BE2C (cell line): ENCODE data around the gene MAG.

Source experiments
- DNase-seq: peaks from one replicate; pipeline ENCODE4 v3.0.0-alpha.2; 2020
- H3K27me3 ChIP-seq: fragments of 250-450 bp; sonication (Bioruptor Pico); 2 replicates; pipeline ENCODE4 v1.5.1; 2020; ENCODE audit warnings: mild to moderate bottlenecking
- H3K36me3 ChIP-seq: fragments of 250-450 bp; sonication (Bioruptor Pico); 2 replicates; pipeline ENCODE4 v1.5.1; 2020; ENCODE audit warnings: mild to moderate bottlenecking
- H3K4me1 ChIP-seq: fragments of 250-450 bp; sonication (Bioruptor Pico); 2 replicates; pipeline ENCODE4 v1.5.1; 2020
- H3K4me3 ChIP-seq: 2 replicates; pipeline ENCODE4 v1.5.1; 2011; ENCODE audit warnings: low read depth, low read length
- H3K9me3 ChIP-seq: fragments of 250-450 bp; sonication (Bioruptor Pico); 2 replicates; pipeline ENCODE4 v1.5.1; 2020
- CTCF ChIP-seq: IDR thresholded peaks from 2 replicates; pipeline ENCODE4 v1.5.1; 2012; ENCODE audit warnings: mild to moderate bottlenecking, low read depth, low read length

Gene MAG

DNA sequence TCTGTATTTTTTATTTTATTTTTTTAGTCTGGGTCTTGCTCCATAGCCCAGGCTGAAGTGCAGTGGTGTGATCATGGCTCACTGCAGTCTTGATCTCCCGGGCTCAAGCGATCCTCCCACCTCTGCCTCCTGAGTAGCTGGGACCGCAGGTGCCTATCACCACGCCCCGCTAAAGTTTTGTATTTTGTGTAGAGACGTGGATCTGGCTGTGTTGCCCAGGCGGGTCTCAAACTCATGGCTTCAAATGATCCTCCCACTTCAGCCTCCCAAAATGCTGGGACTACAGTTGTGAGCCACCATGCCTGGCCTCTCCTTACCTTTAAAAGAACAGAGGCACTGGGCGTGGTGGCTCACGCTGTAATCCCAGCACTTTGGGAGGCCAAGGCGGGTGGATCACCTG, 4.2 kb upstream of the MAG start:
- no peak for DNase-seq
- H3K4me3 ChIP-seq, result no peak overlapping the region
- no peaks in the 10 kb centered on the region for H3K36me3 ChIP-seq
- TF ChIP-seq CTCF, result no peak
- H3K4me1 ChIP-seq, result no peaks in the 10 kb centered on the region
- H3K9me3 ChIP-seq, result no peaks in the 10 kb centered on the region
- peaks cover 14% of the 10 kb centered on the region for H3K27me3 ChIP-seq

DNA sequence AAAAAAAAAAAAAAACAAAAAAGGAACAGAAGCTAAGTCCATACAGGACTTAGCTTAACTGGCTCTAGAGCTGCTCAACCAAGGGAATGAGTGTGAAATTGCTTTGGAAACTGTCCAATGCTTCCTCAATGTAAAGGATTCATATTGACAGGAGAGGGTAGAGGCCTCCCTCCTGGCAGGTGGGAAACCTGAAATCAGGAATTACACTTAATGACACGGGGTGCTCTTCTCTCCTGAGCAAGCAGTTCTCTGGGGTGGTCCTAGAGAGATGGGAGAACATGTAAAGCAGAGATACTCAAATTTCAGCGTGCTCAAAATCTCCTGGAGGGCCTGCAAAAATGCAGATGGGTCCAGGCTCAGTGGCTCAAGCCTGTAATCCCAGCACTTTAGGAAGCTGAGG, 3.6 kb upstream of the MAG start:
- H3K36me3 ChIP-seq, result no peaks in the 10 kb centered on the region
- H3K27me3 ChIP-seq, result peaks cover 20% of the 10 kb centered on the region
- H3K4me1 ChIP-seq, result no peaks in the 10 kb centered on the region
- no peaks in the 10 kb centered on the region for H3K9me3 ChIP-seq
- DNase-seq, result no peak
- no peak overlapping the region for H3K4me3 ChIP-seq
- TF ChIP-seq CTCF, result no peak

GRCh38 chr19:35288906-35289305, 3.1 kb upstream of the MAG start:
- DNase-seq, result no peak
- Histone ChIP-seq H3K27me3 (peaks cover 26% of the 10 kb centered on the region), H3K4me1 (no peaks in the 10 kb centered on the region), H3K36me3 (no peaks in the 10 kb centered on the region), H3K4me3 (no peak overlapping the region), H3K9me3 (no peaks in the 10 kb centered on the region)
- TF ChIP-seq CTCF, result no peak

DNA sequence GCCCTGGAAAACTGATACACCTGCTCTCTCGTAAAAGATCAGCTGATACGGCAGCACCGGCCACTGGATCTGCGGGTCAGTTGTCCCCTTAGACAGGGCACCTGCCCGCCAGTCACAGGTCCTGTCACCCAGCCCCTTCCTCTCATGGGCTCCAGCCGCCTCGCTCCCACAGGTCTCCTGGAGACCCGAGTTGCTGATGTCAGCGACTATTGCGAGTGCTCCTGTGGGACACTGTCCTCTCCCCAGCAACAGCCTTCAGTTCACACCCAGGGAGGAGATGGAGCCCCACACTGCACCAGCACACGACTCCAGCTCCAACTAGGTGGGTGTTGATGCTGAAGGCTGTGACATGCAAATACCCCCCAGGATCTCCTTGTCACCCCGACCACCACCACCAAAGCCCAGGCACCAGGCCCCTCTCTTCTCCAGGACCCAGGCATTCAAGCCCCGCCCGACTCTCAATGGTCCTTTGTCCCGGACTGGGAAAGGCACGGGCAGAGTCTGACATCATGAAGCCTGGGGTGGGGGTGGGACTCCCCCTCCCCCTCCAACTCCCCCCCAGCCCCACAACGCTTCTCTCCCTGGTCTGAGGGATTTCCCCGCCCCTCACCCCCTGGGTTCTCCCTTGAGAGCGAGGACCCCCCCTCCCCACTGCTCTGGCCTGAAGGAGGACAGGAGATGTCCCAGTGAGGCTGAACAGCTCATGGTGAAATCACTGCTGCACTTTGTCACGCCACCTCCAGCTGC, 1.4 kb upstream of the MAG start:
- Histone ChIP-seq H3K4me3 (no peak overlapping the region), H3K4me1 (no peaks in the 10 kb centered on the region), H3K9me3 (no peaks in the 10 kb centered on the region), H3K36me3 (no peaks in the 10 kb centered on the region), H3K27me3 (peaks cover 36% of the 10 kb centered on the region)
- no peak for TF ChIP-seq CTCF
- no peak for DNase-seq

- no peaks in the 10 kb centered on the region for H3K9me3 ChIP-seq
- H3K27me3 ChIP-seq, result peaks cover 41% of the 10 kb centered on the region
- no peak for TF ChIP-seq CTCF
- H3K36me3 ChIP-seq, result no peaks in the 10 kb centered on the region
- no peak overlapping the region for H3K4me3 ChIP-seq
- no peak for DNase-seq
- H3K4me1 ChIP-seq, result no peaks in the 10 kb centered on the region
Measured at GRCh38 chr19:35291259-35291658, 702 bp upstream of the MAG start.
